SK-N-SH (cell line): ENCODE results near the gene FAAP20.

Source experiments
- FOSL2 ChIP-seq: IDR thresholded peaks from 2 replicates; pipeline ENCODE4 v1.4.0; 2012; ENCODE audit warnings: low read depth, mild to moderate bottlenecking, moderate library complexity, borderline replicate concordance
- POLR2AphosphoS5 ChIP-seq: IDR thresholded peaks from 2 replicates; pipeline ENCODE4 v1.6.1; 2012; ENCODE audit warnings: low read depth, low read length
- RAD21 ChIP-seq: IDR thresholded peaks from 2 replicates; pipeline ENCODE4 v1.6.1; 2012; ENCODE audit warnings: mild to moderate bottlenecking, low read length
- RCOR1 ChIP-seq: fragments of 150-350 bp; IDR thresholded peaks from 2 replicates; pipeline ENCODE4 v1.6.1; 2017; ENCODE audit warnings: antibody characterized with exemption, low read length
- RFX5 ChIP-seq: IDR thresholded peaks from 2 replicates; pipeline ENCODE4 v1.6.1; 2012; ENCODE audit warnings: mild to moderate bottlenecking, improper control_type of control experiment, low read length
- YY1 ChIP-seq: IDR thresholded peaks from 2 replicates; pipeline ENCODE4 v1.4.0; 2012; ENCODE audit warnings: low read depth, mild to moderate bottlenecking
- TF ChIP-seq, protein P1 (sequence below): fragments of 200-600 bp; sonication (generic); IDR thresholded peaks from 2 replicates; pipeline ENCODE4 v1.6.1; 2017; ENCODE audit warnings: antibody characterized with exemption, mild to moderate bottlenecking, moderate library complexity
- TF ChIP-seq, protein P2 (sequence below): IDR thresholded peaks from 2 replicates; pipeline ENCODE4 v1.4.0; 2012; ENCODE audit warnings: low read depth, borderline replicate concordance
- TF ChIP-seq, protein P3 (sequence below): IDR thresholded peaks from 2 replicates; pipeline ENCODE4 v1.6.1; 2012; ENCODE audit warnings: mild to moderate bottlenecking, low read depth, low read length, moderate library complexity

DNA sequence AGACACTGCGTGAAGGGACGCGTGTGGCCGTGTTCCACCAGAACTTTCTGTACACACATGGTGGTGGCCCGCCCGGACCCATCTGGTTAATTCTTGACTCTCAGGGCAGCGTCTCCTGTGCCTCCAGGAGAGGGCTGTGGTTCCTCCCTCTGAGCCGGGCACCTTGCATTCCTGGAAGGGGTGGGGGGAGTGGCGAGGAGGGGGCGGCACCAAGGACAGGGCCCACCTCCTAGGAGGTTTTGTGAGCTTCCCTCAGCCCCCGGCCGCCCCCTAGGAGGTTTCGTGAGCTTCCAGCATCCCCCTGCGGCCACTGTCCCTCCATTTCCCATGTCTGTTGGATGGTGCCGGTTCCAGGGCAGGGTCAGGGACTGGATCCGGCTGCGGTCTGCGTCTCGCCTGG, 28.9 kb downstream of the FAAP20 start:
- TF ChIP-seq, protein P1, sequence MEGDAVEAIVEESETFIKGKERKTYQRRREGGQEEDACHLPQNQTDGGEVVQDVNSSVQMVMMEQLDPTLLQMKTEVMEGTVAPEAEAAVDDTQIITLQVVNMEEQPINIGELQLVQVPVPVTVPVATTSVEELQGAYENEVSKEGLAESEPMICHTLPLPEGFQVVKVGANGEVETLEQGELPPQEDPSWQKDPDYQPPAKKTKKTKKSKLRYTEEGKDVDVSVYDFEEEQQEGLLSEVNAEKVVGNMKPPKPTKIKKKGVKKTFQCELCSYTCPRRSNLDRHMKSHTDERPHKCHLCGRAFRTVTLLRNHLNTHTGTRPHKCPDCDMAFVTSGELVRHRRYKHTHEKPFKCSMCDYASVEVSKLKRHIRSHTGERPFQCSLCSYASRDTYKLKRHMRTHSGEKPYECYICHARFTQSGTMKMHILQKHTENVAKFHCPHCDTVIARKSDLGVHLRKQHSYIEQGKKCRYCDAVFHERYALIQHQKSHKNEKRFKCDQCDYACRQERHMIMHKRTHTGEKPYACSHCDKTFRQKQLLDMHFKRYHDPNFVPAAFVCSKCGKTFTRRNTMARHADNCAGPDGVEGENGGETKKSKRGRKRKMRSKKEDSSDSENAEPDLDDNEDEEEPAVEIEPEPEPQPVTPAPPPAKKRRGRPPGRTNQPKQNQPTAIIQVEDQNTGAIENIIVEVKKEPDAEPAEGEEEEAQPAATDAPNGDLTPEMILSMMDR = no peak
- TF ChIP-seq YY1 (no peak), POLR2AphosphoS5 (no peak), RAD21 (no peak), RCOR1 (no peak), RFX5 (no peak), FOSL2 (no peak)
- TF ChIP-seq, protein P2, sequence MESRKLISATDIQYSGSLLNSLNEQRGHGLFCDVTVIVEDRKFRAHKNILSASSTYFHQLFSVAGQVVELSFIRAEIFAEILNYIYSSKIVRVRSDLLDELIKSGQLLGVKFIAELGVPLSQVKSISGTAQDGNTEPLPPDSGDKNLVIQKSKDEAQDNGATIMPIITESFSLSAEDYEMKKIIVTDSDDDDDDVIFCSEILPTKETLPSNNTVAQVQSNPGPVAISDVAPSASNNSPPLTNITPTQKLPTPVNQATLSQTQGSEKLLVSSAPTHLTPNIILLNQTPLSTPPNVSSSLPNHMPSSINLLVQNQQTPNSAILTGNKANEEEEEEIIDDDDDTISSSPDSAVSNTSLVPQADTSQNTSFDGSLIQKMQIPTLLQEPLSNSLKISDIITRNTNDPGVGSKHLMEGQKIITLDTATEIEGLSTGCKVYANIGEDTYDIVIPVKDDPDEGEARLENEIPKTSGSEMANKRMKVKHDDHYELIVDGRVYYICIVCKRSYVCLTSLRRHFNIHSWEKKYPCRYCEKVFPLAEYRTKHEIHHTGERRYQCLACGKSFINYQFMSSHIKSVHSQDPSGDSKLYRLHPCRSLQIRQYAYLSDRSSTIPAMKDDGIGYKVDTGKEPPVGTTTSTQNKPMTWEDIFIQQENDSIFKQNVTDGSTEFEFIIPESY = no peak
- TF ChIP-seq, protein P3, sequence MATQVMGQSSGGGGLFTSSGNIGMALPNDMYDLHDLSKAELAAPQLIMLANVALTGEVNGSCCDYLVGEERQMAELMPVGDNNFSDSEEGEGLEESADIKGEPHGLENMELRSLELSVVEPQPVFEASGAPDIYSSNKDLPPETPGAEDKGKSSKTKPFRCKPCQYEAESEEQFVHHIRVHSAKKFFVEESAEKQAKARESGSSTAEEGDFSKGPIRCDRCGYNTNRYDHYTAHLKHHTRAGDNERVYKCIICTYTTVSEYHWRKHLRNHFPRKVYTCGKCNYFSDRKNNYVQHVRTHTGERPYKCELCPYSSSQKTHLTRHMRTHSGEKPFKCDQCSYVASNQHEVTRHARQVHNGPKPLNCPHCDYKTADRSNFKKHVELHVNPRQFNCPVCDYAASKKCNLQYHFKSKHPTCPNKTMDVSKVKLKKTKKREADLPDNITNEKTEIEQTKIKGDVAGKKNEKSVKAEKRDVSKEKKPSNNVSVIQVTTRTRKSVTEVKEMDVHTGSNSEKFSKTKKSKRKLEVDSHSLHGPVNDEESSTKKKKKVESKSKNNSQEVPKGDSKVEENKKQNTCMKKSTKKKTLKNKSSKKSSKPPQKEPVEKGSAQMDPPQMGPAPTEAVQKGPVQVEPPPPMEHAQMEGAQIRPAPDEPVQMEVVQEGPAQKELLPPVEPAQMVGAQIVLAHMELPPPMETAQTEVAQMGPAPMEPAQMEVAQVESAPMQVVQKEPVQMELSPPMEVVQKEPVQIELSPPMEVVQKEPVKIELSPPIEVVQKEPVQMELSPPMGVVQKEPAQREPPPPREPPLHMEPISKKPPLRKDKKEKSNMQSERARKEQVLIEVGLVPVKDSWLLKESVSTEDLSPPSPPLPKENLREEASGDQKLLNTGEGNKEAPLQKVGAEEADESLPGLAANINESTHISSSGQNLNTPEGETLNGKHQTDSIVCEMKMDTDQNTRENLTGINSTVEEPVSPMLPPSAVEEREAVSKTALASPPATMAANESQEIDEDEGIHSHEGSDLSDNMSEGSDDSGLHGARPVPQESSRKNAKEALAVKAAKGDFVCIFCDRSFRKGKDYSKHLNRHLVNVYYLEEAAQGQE = no peak
